ENCODE data around the gene XRCC5. TPM values are rescaled to one million over a fixed set of nuclear protein-coding genes. Genes with fewer than 3 reads are reported as not detected.

Gene XRCC5
- total and polyA plus RNA-seq, 4 experiments from 2014 or later, result 235 to 348 (median 273) TPM

- Mint-ChIP-seq H3K27me3 (no peaks in the 10 kb centered on the region), H3K4me3 (no peak overlapping the region), H3K4me1 (peaks cover 9 to 32% (median 22%) of the 10 kb centered on the region in 4 donors), H3K9me3 (no peaks in the 10 kb centered on the region), H3K36me3 (peaks cover 64 to 92% of the 10 kb centered on the region in 2 donors), H3K27ac (no peak overlapping the region)
- Histone ChIP-seq H3K27ac (ENCODE audit: low read depth, low read length) (no peak overlapping the region), H3K36me3 (ENCODE audit: insufficient read depth, low read length) (peaks cover 60% of the 10 kb centered on the region), H3K9me3 (ENCODE audit: control insufficient read depth in 1 of 2, low read length in 2 of 2) (no peaks in the 10 kb centered on the region), H3K4me1 (ENCODE audit: insufficient read depth, low read length) (no peaks in the 10 kb centered on the region), H3K27me3 (ENCODE audit: insufficient read depth, low read length) (no peaks in the 10 kb centered on the region), H3K4me3 (ENCODE audit: low read length in 2 of 2) (no peak overlapping the region)
- intact Hi-C loops (cut with micrococcal nuclease), result no loop called here
- CTCF ChIA-PET (ENCODE audit: partially characterized antibody), result interaction anchor here (0.8 kb wide), 1 partner anchor 11 kb away, joined by 3 read pairs; no protein-coding TSS in a partner anchor
- POLR2A ChIA-PET (ENCODE audit: partially characterized antibody), result no interaction called here
- no peak for DNase-seq
These were observed 56.6 kb downstream of the XRCC5 start for GRCh38 chr2:216165711-216166110.

GRCh38 chr2:216169087-216169486, 59.9 kb downstream of the XRCC5 start:
- H3K27ac Mint-ChIP-seq, result peak overlapping the region in 3 of 7 donors; percentile 2 to 64 (median 7)

GRCh38 chr2:216170076-216170763, 61.1 kb downstream of the XRCC5 start:
- Mint-ChIP-seq H3K36me3 (peaks cover 54 to 82% of the 10 kb centered on the region in 2 donors), H3K27ac (peak overlapping the region in 2 of 7 donors; percentile 13 to 71), H3K9me3 (peaks cover 0 to 3% (median 0%) of the 10 kb centered on the region in 8 donors), H3K27me3 (no peaks in the 10 kb centered on the region), H3K4me3 (peak overlapping the region in 1 of 8 donors; percentile 8), H3K4me1 (peaks cover 25 to 52% (median 44%) of the 10 kb centered on the region in 4 donors)
- Histone ChIP-seq H3K4me3 (ENCODE audit: low read length in 2 of 2) (no peak overlapping the region), H3K36me3 (ENCODE audit: insufficient read depth, low read length) (peaks cover 31% of the 10 kb centered on the region), H3K4me1 (ENCODE audit: insufficient read depth, low read length) (peaks cover 4% of the 10 kb centered on the region), H3K27ac (ENCODE audit: low read depth, low read length) (no peak overlapping the region), H3K9me3 (ENCODE audit: control insufficient read depth in 1 of 2, low read length in 2 of 2) (no peaks in the 10 kb centered on the region), H3K27me3 (ENCODE audit: insufficient read depth, low read length) (no peaks in the 10 kb centered on the region)
- POLR2A ChIA-PET (ENCODE audit: partially characterized antibody), result no interaction called here
- CTCF ChIA-PET (ENCODE audit: partially characterized antibody), result interaction anchor here (1.1 to 2.3 kb wide), 3 partner anchors 9 to 29 kb away, joined by 3 to 7 read pairs (median 4); no protein-coding TSS in a partner anchor
- intact Hi-C loops (cut with micrococcal nuclease), result no loop called here
- DNase-seq, result no peak

More at GRCh38 chr2:216169087-216169486, 59.9 kb downstream of the XRCC5 start:
- peaks cover 59 to 82% of the 10 kb centered on the region in 2 donors for H3K36me3 Mint-ChIP-seq
- H3K4me3 Mint-ChIP-seq, result peak overlapping the region in 1 of 8 donors; percentile 5
- intact Hi-C loops (cut with micrococcal nuclease), result no loop called here
- H3K27me3 ChIP-seq (ENCODE audit: insufficient read depth, low read length), result no peaks in the 10 kb centered on the region
- H3K9me3 ChIP-seq (ENCODE audit: control insufficient read depth in 1 of 2, low read length in 2 of 2), result no peaks in the 10 kb centered on the region
- no peaks in the 10 kb centered on the region for H3K9me3 Mint-ChIP-seq
- peaks cover 4% of the 10 kb centered on the region for H3K4me1 ChIP-seq (ENCODE audit: insufficient read depth, low read length)
- ChIA-PET POLR2A (ENCODE audit: partially characterized antibody) (no interaction called here), CTCF (ENCODE audit: partially characterized antibody) (interaction anchor here (1.4 to 2.3 kb wide), 2 partner anchors 16 to 28 kb away, joined by 4 to 7 read pairs; no protein-coding TSS in a partner anchor)
- no peak for DNase-seq
- H3K4me3 ChIP-seq (ENCODE audit: low read length in 2 of 2), result no peak overlapping the region
- H3K27me3 Mint-ChIP-seq, result no peaks in the 10 kb centered on the region
- H3K36me3 ChIP-seq (ENCODE audit: insufficient read depth, low read length), result peaks cover 33% of the 10 kb centered on the region
- H3K4me1 Mint-ChIP-seq, result peaks cover 19 to 47% (median 38%) of the 10 kb centered on the region in 4 donors
- H3K27ac ChIP-seq (ENCODE audit: low read depth, low read length), result no peak overlapping the region

GRCh38 chr2:216171011-216171410, 61.9 kb downstream of the XRCC5 start:
- H3K36me3 ChIP-seq (ENCODE audit: insufficient read depth, low read length), result peaks cover 24% of the 10 kb centered on the region
- peaks cover 57 to 80% of the 10 kb centered on the region in 2 donors for H3K36me3 Mint-ChIP-seq
- ChIA-PET CTCF (ENCODE audit: partially characterized antibody) (interaction anchor here (1.0 to 2.3 kb wide), 3 partner anchors 8 to 30 kb away, joined by 3 to 7 read pairs (median 3); no protein-coding TSS in a partner anchor), POLR2A (ENCODE audit: partially characterized antibody) (no interaction called here)
- H3K9me3 ChIP-seq (ENCODE audit: control insufficient read depth in 1 of 2, low read length in 2 of 2), result no peaks in the 10 kb centered on the region
- H3K27me3 Mint-ChIP-seq, result no peaks in the 10 kb centered on the region
- intact Hi-C loops (cut with micrococcal nuclease), result no loop called here
- H3K4me3 Mint-ChIP-seq, result no peak overlapping the region
- H3K9me3 Mint-ChIP-seq, result peaks cover 0 to 3% (median 0%) of the 10 kb centered on the region in 8 donors
- no peak overlapping the region for H3K4me3 ChIP-seq (ENCODE audit: low read length in 2 of 2)
- H3K27me3 ChIP-seq (ENCODE audit: insufficient read depth, low read length), result no peaks in the 10 kb centered on the region
- peaks cover 27 to 56% (median 46%) of the 10 kb centered on the region in 4 donors for H3K4me1 Mint-ChIP-seq
- H3K27ac ChIP-seq (ENCODE audit: low read depth, low read length), result no peak overlapping the region
- peak overlapping the region in 4 of 7 donors; percentile 14 to 62 (median 34) for H3K27ac Mint-ChIP-seq
- peaks cover 4% of the 10 kb centered on the region for H3K4me1 ChIP-seq (ENCODE audit: insufficient read depth, low read length)
- no peak for DNase-seq

GRCh38 chr2:216172493-216172892, 63.3 kb downstream of the XRCC5 start:
- Histone ChIP-seq H3K36me3 (ENCODE audit: insufficient read depth, low read length) (peaks cover 24% of the 10 kb centered on the region), H3K4me1 (ENCODE audit: insufficient read depth, low read length) (peaks cover 4% of the 10 kb centered on the region), H3K27ac (ENCODE audit: low read depth, low read length) (no peak overlapping the region), H3K27me3 (ENCODE audit: insufficient read depth, low read length) (no peaks in the 10 kb centered on the region), H3K9me3 (ENCODE audit: control insufficient read depth in 1 of 2, low read length in 2 of 2) (no peaks in the 10 kb centered on the region), H3K4me3 (ENCODE audit: low read length in 2 of 2) (no peak overlapping the region)
- intact Hi-C loops (cut with micrococcal nuclease), result no loop called here
- ChIA-PET CTCF (ENCODE audit: partially characterized antibody) (interaction anchor here (0.6 to 2.1 kb wide), 5 partner anchors 9 to 492 kb away, joined by 3 to 8 read pairs (median 4); no protein-coding TSS in a partner anchor), POLR2A (ENCODE audit: partially characterized antibody) (no interaction called here)
- no peak for DNase-seq
- no peak overlapping the region for H3K4me3 Mint-ChIP-seq
- H3K27me3 Mint-ChIP-seq, result no peaks in the 10 kb centered on the region
- H3K36me3 Mint-ChIP-seq, result peaks cover 61 to 78% of the 10 kb centered on the region in 2 donors
- peaks cover 35 to 61% (median 50%) of the 10 kb centered on the region in 4 donors for H3K4me1 Mint-ChIP-seq
- H3K9me3 Mint-ChIP-seq, result peaks cover 0 to 3% (median 0%) of the 10 kb centered on the region in 8 donors
- peak overlapping the region in 1 of 7 donors; percentile 49 for H3K27ac Mint-ChIP-seq

GRCh38 chr2:216179015-216179414, 69.9 kb downstream of the XRCC5 start:
- peaks cover 54 to 81% (median 69%) of the 10 kb centered on the region in 4 donors for H3K4me1 Mint-ChIP-seq
- Histone ChIP-seq H3K36me3 (ENCODE audit: insufficient read depth, low read length) (peaks cover 25% of the 10 kb centered on the region), H3K27ac (ENCODE audit: low read depth, low read length) (no peak overlapping the region), H3K27me3 (ENCODE audit: insufficient read depth, low read length) (no peaks in the 10 kb centered on the region), H3K9me3 (ENCODE audit: control insufficient read depth in 1 of 2, low read length in 2 of 2) (no peaks in the 10 kb centered on the region), H3K4me1 (ENCODE audit: insufficient read depth, low read length) (peaks cover 19% of the 10 kb centered on the region), H3K4me3 (ENCODE audit: low read length in 2 of 2) (no peak overlapping the region)
- peaks cover 63 to 82% of the 10 kb centered on the region in 2 donors for H3K36me3 Mint-ChIP-seq
- intact Hi-C loops (cut with micrococcal nuclease), result no loop called here
- H3K27me3 Mint-ChIP-seq, result no peaks in the 10 kb centered on the region
- no peak for DNase-seq
- H3K9me3 Mint-ChIP-seq, result peaks cover 0 to 3% (median 0%) of the 10 kb centered on the region in 8 donors
- H3K27ac Mint-ChIP-seq, result peak overlapping the region in 2 of 7 donors; percentile 8 to 56
- ChIA-PET CTCF (ENCODE audit: partially characterized antibody) (interaction anchor here (1.5 kb wide), 1 partner anchor 8 kb away, joined by 3 read pairs; no protein-coding TSS in a partner anchor), POLR2A (ENCODE audit: partially characterized antibody) (no interaction called here)
- H3K4me3 Mint-ChIP-seq, result no peak overlapping the region

GRCh38 chr2:216181351-216181750, 72.2 kb downstream of the XRCC5 start:
- H3K4me1 Mint-ChIP-seq, result peaks cover 59 to 88% (median 73%) of the 10 kb centered on the region in 4 donors
- POLR2A ChIA-PET (ENCODE audit: partially characterized antibody), result no interaction called here
- CTCF ChIA-PET (ENCODE audit: partially characterized antibody), result no interaction called here
- H3K4me3 Mint-ChIP-seq, result no peak overlapping the region
- H3K27me3 Mint-ChIP-seq, result no peaks in the 10 kb centered on the region
- H3K36me3 Mint-ChIP-seq, result peaks cover 57 to 79% of the 10 kb centered on the region in 2 donors
- Histone ChIP-seq H3K36me3 (ENCODE audit: insufficient read depth, low read length) (peaks cover 15% of the 10 kb centered on the region), H3K4me1 (ENCODE audit: insufficient read depth, low read length) (peaks cover 34% of the 10 kb centered on the region), H3K9me3 (ENCODE audit: control insufficient read depth in 1 of 2, low read length in 2 of 2) (no peaks in the 10 kb centered on the region), H3K4me3 (ENCODE audit: low read length in 2 of 2) (no peak overlapping the region), H3K27me3 (ENCODE audit: insufficient read depth, low read length) (no peaks in the 10 kb centered on the region), H3K27ac (ENCODE audit: low read depth, low read length) (no peak overlapping the region)
- no peak for DNase-seq
- no peaks in the 10 kb centered on the region for H3K9me3 Mint-ChIP-seq
- H3K27ac Mint-ChIP-seq, result peak overlapping the region in 3 of 7 donors; percentile 2 to 28 (median 22)
- intact Hi-C loops (cut with micrococcal nuclease), result no loop called here
